ENCODE measurements around the gene RIOK1.
"Not testable (repeated sequence)": the region's sequence is repeated elsewhere in the genome, so short reads cannot be mapped to it uniquely, and the experiment has no call there.

RIOK1 gene

DNA sequence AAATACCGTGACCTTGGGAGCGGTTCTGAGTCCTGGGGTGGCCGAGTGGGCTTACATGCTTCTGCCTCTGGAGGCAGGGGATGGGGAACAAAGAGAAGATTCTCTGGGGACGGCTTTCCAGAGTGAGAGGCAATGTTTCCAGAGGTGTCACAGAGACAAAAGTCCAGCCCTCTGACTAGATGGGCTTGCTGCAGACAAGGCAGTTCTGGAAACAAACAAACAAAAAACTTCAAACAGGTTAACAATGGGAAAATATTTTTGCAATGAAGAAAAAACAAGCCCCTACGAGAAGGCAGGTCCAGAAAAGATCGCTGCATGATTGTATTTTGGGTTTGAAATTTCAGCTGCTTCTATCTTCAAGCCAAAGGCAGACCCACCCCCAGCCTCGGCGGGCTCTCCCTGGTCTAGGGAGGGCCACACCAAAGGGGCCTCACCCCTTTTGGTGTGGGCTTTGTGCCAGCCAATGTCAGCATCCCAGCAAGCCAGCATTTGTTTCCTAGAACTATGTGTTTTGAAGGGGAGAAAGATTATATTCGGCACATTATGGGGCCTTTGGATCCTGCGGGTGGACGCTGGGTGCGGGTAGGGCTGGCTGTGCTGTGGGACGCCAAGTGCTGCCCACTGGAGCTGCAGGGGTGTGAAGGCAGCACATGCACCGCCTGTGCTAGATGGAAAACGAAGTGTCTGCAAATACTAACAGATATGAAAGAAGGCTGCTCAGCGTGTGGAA, 42.9 kb downstream of the RIOK1 start:
- DNase-seq, result no peak
- in situ Hi-C loops (cut with HindIII; ENCODE audit: low pct_ligation_motif_present, low pct_unique_long_range_greater_than_20kb, low sequenced_read_pairs), result no loop called here

DNA sequence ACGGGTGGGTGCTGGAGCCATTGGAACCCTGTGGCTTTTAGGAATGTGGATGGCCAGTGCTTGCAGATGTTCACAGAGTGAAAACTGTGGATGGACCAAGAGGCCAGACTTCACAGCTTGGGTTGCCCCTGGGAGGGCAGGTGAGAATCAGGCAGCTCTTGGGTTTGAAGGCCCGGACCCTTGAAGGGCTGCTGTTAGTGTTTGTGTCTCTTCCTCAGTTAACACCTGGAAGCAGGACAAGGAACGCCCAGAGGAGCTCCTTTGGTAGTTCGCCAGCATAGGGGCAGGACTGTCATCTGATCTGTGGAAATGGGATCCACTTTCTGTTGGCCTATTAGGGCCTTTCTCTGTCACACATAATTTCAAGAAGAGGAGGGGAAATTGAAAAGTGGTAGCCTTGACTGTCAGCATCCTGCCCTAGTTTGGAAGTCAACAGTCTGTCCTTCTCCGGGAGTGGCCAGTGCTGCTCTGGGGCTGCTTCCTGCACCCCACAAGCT, 43.6 kb downstream of the RIOK1 start:
- in situ Hi-C loops (cut with HindIII; ENCODE audit: low pct_ligation_motif_present, low pct_unique_long_range_greater_than_20kb, low sequenced_read_pairs), result no loop called here

DNA sequence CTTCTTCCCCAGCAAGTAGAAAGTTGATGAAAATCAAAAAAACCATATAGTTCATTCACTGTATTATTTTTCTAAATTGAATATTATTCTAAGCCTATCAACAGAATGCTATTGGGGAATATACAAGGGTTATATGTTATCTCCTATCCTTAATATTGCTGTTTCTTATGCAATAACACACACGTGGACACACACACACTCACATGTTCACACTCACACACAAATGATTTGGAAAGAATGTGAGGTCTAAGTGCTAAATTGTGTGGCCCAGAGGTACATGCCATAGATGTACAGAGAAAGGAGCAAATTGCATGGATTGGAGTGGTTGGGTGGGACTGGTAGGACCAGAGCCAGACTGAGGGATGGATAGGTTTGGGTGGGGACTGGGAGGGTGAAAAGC, 45.1 kb downstream of the RIOK1 start:
- no peak for DNase-seq
- in situ Hi-C loops (cut with HindIII; ENCODE audit: low pct_ligation_motif_present, low pct_unique_long_range_greater_than_20kb, low sequenced_read_pairs), result no loop called here

More for the DNA sequence above, 43.6 kb downstream of the RIOK1 start:
- DNase-seq, result no peak

DNA sequence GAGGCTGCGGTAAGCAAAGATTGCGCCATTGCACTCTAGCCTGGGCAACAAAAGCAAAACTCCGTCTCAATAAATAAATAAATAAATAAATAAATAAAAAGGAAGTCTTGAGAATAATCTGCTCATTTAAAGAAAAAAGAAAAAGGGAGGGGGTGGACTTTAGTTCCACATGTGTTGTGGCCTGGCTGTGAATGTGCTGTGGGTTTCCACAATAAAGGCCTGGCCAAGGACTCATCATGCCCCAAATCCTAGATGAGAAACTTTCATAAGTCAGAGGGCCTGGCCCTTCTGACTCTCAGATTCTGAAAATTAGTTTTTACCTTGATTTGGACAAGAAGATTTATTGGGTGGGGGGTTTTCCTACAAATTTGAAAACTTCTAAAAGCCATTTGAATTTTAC, 48.4 kb downstream of the RIOK1 start:
- DNase-seq, result no peak
- in situ Hi-C loops (cut with HindIII; ENCODE audit: low pct_ligation_motif_present, low pct_unique_long_range_greater_than_20kb, low sequenced_read_pairs), result no loop called here

DNA sequence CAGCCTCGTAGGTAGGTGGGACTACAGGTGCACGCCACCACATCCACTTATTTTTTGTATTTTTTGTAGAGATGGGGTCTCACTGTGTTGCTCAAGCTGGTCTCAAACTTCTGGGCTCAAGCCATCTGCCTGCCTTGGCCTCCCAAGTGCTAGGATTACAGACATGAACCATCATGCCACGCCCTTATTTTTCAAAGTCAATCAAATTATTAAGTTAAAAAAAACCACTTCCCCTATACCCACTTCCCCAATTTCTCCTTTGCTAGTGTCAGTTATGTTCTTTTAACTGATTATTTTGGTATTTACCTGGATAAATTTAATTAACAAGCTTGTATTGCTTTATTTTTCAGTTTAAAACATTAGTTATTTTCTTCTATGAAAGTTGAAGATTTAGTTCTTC, 49.6 kb downstream of the RIOK1 start:
- in situ Hi-C loops (cut with HindIII; ENCODE audit: low pct_ligation_motif_present, low pct_unique_long_range_greater_than_20kb, low sequenced_read_pairs), result no loop called here
- DNase-seq, result no peak

DNA sequence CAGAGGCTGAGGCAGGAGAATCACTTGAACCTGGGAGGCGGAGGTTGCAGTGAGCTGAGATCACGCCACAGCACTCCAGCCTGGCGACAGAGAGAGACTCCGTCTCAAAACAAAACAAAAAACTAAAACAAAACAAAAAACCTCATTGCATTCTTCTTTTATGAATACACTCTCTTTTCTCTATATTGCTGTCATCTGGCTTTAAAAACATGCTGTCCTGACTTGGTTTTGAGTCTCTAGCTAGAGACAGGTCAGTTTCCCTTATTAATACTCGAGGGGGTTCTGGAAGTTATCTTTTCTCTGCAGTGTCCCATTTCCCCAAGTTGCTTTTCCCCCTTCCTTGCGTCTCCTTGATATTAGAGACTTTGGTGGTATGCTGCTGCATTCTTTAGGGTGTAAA, 50.9 kb downstream of the RIOK1 start:
- DNase-seq, result no peak
- in situ Hi-C loops (cut with HindIII; ENCODE audit: low pct_ligation_motif_present, low pct_unique_long_range_greater_than_20kb, low sequenced_read_pairs), result no loop called here

DNA sequence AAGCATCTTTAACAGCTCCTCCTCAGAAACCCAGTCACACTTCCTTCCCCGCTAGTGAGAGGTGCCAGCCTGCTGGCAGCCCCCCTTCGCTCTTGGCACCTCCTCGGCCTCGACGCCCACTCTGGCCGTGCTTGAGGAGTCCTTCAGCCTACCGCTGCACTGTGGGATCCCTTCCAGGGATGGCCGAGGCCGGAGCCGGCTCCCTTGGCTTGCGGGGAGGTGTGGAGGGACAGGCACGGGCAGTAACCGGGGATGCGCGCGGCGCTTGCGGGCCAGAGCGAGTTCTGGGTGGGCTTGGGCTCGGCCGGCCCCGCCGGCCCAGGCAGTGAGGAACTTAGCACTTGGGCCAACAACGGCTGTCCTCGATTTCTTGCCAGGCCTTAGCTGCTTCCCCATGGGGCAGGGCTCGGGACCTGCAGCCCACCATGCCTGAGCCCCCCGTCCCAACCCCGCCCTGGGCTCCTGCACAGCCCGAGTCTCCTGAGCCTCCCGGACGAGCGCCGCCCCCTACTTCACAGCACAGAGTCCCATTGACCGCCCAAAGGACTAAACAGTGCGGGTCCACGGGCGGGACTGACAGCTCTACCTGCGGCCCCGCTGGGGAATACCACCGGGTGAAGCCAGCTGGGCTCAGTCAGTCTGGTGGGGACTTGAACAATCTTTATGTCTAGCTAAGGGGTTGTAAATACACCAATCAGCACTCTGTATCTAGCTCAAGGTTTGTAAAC, 51.6 kb downstream of the RIOK1 start:
- no peak for DNase-seq
- in situ Hi-C loops (cut with HindIII; ENCODE audit: low pct_ligation_motif_present, low pct_unique_long_range_greater_than_20kb, low sequenced_read_pairs), result no loop called here

DNA sequence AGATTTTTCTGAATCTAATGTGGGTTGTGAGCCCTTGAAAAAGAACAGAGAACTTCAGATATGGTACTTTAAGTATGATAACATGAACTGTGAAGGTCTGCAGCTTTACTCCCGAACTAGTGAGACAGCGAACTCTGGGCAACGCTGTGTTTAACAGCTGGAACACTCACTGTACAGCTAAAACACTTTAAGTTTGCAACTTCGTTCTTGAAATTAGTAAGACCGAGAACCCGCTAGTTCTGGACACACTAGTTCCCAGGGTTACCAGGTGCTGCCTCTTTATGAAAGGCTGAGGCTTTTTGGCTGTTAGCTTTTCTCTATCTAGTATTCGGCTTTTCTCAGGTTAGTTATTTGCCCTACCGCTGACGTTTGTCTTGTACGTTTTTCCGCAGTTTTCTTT, 52.9 kb downstream of the RIOK1 start:
- in situ Hi-C loops (cut with HindIII; ENCODE audit: low pct_ligation_motif_present, low pct_unique_long_range_greater_than_20kb, low sequenced_read_pairs), result no loop called here

DNA sequence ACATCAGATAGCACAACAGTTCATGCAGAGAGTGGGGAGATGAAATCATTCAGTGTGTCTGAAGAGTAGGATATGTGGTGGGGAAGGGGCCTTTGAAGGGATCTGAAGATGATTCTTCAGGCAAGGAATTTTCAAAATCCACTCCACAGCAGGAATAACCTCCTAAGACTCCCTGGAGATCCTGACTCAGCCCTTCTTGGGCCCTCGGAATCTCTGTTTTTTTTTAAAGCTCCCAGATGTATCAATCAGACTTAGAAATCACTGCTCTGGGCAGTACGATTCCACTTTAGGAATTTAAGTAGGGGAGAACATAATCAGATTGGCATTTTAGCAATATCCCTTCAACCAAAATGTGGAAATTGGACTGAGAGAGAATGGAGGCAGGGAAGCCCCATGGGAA, 55.5 kb downstream of the RIOK1 start:
- in situ Hi-C loops (cut with HindIII; ENCODE audit: low pct_ligation_motif_present, low pct_unique_long_range_greater_than_20kb, low sequenced_read_pairs), result no loop called here
- DNase-seq, result no peak

More for the DNA sequence above, 52.9 kb downstream of the RIOK1 start:
- DNase-seq, result no peak

DNA sequence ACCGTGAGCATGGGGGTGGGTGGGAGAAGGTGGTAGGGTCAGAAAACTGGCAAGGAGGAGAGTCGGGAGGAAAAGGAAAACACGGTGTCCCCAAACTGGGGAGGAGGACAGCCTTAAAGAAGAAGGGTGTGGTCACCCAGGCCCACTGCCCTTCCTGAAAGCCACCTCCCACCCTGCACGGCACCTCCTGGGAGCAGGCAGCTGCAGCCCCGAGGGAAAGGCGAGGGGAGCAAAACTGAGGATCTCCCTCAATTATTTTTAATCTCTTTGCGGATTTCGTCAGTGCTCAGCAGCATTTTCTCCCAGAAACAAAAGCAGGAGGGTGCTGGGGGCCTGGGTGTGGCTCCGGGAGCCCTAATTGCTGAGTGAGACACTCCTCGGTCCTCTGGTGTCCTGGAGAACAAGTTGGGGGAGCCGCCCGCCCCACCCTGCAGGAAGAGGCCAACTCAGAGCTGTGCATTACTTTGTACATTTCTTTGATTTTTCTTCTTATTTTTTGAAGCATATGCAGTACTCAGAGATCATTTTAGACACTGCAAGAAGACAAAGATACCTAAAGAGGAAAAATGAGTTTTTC, 56.4 kb downstream of the RIOK1 start:
- in situ Hi-C loops (cut with HindIII; ENCODE audit: low pct_ligation_motif_present, low pct_unique_long_range_greater_than_20kb, low sequenced_read_pairs), result no loop called here
- no peak for DNase-seq

DNA sequence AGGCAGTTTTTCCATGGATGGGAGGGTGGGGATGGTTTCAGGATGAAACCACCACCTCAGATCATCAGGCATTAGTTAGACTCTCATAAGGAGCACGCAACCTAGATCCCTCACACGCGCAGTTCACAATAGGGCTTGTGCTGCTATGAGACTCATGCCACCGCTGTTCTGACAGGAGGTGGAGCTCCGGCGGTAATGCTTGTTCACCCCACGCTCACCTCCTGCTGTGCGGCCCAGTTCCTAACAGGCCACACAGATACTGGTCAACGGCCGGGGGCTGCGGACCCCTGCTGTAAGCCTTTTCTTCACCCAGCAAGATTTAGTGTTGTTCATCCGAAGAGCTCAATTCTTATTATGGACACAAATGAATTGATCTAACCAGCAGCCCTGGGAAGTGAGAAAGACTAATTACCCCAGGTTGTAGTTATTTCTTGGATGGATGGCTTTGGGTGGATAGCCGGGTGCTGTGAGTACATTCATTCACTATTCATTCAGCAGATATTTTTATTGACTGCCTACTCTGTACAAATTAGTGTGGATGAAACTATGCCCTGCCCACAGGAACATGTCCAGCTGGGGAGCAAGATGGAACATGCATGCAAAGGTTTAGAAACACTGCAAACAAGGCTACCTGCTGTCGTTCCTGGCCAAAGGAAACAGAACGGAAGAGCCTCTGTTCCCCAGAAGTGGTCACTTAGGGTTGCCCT, 57.2 kb downstream of the RIOK1 start:
- in situ Hi-C loops (cut with HindIII; ENCODE audit: low pct_ligation_motif_present, low pct_unique_long_range_greater_than_20kb, low sequenced_read_pairs), result no loop called here
- no peak for DNase-seq

DNA sequence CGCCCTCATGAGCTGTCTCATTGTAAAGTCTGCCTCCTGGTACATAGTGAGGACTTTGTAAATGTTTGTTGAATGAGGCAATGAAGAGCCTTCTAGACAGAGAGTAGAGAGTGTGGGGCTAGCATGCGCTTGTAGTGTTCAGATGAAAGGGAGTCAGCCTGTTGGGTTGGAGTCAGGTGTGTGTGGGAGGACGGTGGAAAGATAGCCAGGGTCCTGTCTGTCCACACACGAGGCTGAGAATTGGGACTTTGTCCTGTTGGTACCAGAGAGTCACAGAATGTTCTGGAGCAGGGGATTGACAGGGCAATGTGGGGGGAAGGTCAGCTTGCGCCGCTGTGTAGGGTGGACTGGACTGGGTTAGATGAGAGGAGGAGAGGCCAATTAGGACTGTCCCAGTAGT, 58.6 kb downstream of the RIOK1 start:
- in situ Hi-C loops (cut with HindIII; ENCODE audit: low pct_ligation_motif_present, low pct_unique_long_range_greater_than_20kb, low sequenced_read_pairs), result no loop called here
- DNase-seq, result no peak

DNA sequence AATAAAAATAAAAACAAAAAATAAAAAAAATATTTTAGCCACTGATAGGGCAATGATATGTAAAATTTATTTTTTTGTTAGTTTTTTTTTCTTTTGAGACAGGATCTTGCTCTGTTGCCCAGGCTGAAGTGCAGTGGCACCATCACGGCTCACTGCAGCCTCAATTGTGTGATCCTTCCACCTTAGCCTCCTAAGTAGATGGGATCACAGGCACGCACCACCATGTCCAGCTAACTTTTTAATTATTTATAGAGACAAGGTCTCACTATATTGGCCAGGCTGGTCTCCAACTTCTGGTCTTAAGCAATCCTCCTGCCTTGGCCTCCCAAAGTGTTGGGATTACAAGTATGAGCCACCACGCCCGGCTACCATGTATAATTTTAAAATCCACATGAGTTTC, 59.4 kb downstream of the RIOK1 start:
- DNase-seq, result no peak
- in situ Hi-C loops (cut with HindIII; ENCODE audit: low pct_ligation_motif_present, low pct_unique_long_range_greater_than_20kb, low sequenced_read_pairs), result no loop called here

DNA sequence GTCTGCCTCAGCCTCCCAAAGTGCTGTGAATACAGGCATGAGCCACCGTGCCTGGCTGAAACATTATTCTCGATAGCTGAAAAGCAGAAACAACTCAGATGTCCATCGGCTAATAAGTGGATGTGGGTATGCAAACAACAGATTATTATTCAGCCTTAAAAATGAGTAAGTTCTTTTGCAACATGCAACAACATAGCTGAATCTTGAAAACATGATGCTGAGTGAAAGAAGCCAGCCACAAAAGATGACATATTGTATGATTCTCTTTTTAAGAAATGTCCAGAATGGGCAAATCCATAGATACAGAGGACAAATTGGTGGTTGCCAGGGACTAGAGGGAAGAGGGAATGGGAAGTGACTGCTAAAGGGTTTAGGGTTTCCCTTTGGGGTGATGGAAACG, 61.7 kb downstream of the RIOK1 start:
- no peak for DNase-seq
- in situ Hi-C loops (cut with HindIII; ENCODE audit: low pct_ligation_motif_present, low pct_unique_long_range_greater_than_20kb, low sequenced_read_pairs), result no loop called here

DNA sequence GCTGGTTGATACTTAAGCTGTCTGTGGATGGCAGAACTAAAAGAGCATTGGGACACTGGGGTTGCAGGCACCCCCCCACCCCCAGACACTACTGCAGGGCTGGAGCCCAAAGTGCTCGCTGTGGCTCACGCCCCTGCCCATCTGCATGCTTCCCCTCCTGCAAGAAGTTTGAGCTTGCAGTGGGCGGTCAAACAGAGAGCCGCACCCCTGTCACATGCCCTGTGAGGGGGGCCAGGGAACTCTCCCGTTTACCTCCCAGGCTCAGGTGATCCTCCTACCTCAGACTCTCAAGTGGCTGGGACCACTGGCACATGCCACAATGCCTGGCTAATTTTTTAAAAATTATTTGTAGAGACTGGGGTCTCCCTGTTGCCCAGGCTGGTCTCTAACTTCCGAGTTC, 63.3 kb downstream of the RIOK1 start:
- DNase-seq, result no peak

DNA sequence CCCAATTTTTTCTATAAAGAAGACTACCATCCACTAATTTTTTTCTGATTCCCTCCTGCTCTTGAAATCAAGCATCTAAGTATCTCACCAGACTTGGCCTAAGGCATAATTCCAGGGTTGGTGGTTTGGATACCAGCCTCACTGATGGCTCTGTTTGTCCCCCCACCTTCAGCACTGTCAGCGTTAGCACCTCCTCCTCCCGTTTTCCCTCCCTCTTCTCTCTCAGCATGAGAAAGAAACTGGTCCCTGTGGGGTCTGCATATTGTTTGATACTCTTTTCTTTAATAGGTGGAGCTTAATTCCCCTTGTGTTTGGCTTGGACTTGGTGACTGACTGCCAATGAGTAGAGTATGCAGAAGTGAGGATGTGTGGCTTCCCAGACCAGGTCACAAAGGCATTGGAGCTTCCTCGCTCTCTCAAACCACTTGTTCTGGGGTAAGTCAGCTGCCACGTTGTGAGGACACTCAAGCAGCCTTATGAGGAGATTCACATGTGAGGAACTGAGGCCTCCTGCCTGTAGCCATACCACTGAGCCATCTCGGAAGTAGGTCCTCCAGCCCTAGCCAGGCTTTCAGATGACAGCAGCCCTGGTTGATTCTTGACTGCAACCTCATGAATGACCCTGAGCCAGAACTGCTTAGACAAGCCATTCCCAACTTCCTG, 65.2 kb downstream of the RIOK1 start:
- in situ Hi-C loops (cut with HindIII; ENCODE audit: low pct_ligation_motif_present, low pct_unique_long_range_greater_than_20kb, low sequenced_read_pairs), result no loop called here
- no peak for DNase-seq

More for the DNA sequence above, 63.3 kb downstream of the RIOK1 start:
- in situ Hi-C loops (cut with HindIII; ENCODE audit: low pct_ligation_motif_present, low pct_unique_long_range_greater_than_20kb, low sequenced_read_pairs), result no loop called here

DNA sequence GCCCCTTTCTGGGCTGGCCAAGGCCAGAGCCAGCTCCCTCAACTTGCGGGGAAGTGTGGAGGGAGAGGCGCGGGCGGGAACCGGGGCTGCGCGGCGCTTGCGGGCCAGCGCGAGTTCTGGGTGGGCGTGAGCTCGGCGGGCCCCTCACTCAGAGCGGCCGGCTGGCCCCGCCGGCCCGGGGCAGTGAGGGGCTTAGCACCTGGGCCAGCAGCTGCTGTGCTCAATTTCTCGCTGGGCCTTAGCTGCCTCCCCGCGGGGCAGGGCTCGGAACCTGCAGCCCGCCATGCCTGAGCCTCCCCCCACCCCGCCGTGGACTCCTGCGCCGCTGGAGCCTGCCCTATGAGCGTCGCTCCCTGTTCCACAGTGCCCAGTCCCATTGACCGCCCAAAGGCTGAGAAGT, 66.7 kb downstream of the RIOK1 start:
- in situ Hi-C loops (cut with HindIII; ENCODE audit: low pct_ligation_motif_present, low pct_unique_long_range_greater_than_20kb, low sequenced_read_pairs); DNase-seq: not testable (repeated sequence)

DNA sequence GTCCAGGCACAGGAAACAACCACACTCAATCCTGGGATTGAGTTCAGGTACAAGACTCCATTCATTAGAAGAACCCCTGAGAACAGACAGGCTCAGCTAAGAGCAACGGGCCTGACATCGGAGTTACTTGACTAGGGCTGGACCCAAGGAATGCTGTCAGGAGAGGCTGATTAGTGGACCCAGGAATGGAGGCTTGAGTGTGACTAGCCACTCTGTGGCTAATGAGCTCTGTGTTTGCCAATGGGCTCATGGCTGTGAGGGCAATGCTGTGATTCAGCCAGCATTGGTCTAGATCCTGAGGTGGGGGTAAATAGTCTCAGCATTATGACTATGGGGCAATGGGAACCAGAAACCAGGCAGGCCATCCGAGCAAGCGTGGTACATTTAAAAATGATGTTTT, 71.8 kb downstream of the RIOK1 start:
- in situ Hi-C loops (cut with HindIII; ENCODE audit: low pct_ligation_motif_present, low pct_unique_long_range_greater_than_20kb, low sequenced_read_pairs), result no loop called here
- no peak for DNase-seq

DNA sequence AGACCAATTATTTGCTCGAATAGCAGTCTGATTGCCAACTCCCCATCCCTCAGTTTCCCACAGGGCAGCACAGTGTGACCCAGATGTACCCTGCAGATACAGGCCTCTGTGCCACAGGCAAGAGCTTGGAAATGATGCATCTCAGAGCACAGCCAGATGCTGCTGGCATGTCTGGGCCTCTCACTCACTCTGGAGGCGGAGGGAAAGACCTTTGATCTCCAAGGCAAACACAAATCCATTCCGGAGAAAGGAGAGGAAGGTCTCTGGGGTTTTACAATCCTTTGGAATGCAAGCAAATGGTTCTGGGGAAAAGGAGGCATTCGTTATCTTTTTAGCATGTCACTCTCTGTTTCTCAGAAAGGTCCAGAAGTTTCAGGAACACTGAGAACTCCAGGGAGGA, 74.2 kb downstream of the RIOK1 start:
- no peak for DNase-seq
- in situ Hi-C loops (cut with HindIII; ENCODE audit: low pct_ligation_motif_present, low pct_unique_long_range_greater_than_20kb, low sequenced_read_pairs), result no loop called here

Data from ACHN (cell line).